Activated T-helper 17 cell treated with anti-CD3 and anti-CD28 coated beads, Interleukin-2, amount 50 U/mL, for 72 hours (primary cell): ENCODE data around the gene ADGRL3. TPM values are rescaled to one million over a fixed set of nuclear protein-coding genes. Genes with fewer than 3 reads are reported as not detected.

Experiments
- ATAC-seq: fragments of 150-1000 bp; cut with Tn5 transposase; replicated peaks from 2 replicates; pipeline ENCODE4 v1.10.0; 2021; ENCODE audit warnings: mild to moderate bottlenecking, moderate library complexity
- H3K27ac Mint-ChIP-seq: one replicate; pipeline ENCODE4 v1.8.0; 2022; ENCODE audit warnings: mixed read lengths
- H3K27me3 Mint-ChIP-seq: one replicate; pipeline ENCODE4 v1.8.0; 2022; ENCODE audit warnings: mixed read lengths
- H3K36me3 Mint-ChIP-seq: one replicate; pipeline ENCODE4 v1.8.0; 2022; ENCODE audit warnings: low read depth, mild to moderate bottlenecking, mixed read lengths
- H3K4me1 Mint-ChIP-seq: one replicate; pipeline ENCODE4 v1.8.0; 2022; ENCODE audit warnings: mixed read lengths
- H3K4me3 Mint-ChIP-seq: one replicate; pipeline ENCODE4 v1.8.0; 2022; ENCODE audit warnings: mild to moderate bottlenecking, mixed read lengths
- H3K9me3 Mint-ChIP-seq: one replicate; pipeline ENCODE4 v1.8.0; 2022; ENCODE audit warnings: mixed read lengths
- total RNA-seq, 2 donors: library from RNA; stranded (reverse); gene quantifications; one replicate each; pipeline ENCODE4 v1.2.3, GENCODE V29; 2022

ADGRL3 gene
- total RNA-seq, 2 donors from 2014 or later = not detected

- Mint-ChIP-seq H3K36me3 (no peaks in the 10 kb centered on the region), H3K4me1 (no peaks in the 10 kb centered on the region), H3K4me3 (no peak overlapping the region)
These were observed 23.3 kb downstream of the ADGRL3 start for GRCh38 chr4:61223385-61223784.

GRCh38 chr4:61224573-61224972 lies 24.4 kb downstream of the ADGRL3 start:
- no peaks in the 10 kb centered on the region for H3K36me3 Mint-ChIP-seq
- H3K27ac Mint-ChIP-seq = no peak overlapping the region
- no peak for ATAC-seq
- H3K4me3 Mint-ChIP-seq = no peak overlapping the region
- peaks cover 11% of the 10 kb centered on the region for H3K9me3 Mint-ChIP-seq
- no peaks in the 10 kb centered on the region for H3K4me1 Mint-ChIP-seq
- H3K27me3 Mint-ChIP-seq = no peaks in the 10 kb centered on the region

More at GRCh38 chr4:61223385-61223784, 23.3 kb downstream of the ADGRL3 start:
- peaks cover 11% of the 10 kb centered on the region for H3K9me3 Mint-ChIP-seq
- no peak overlapping the region for H3K27ac Mint-ChIP-seq
- H3K27me3 Mint-ChIP-seq = no peaks in the 10 kb centered on the region
- ATAC-seq = no peak

GRCh38 chr4:61225656-61226055 lies 25.5 kb downstream of the ADGRL3 start:
- Mint-ChIP-seq H3K36me3 (no peaks in the 10 kb centered on the region), H3K9me3 (peaks cover 11% of the 10 kb centered on the region), H3K4me1 (no peaks in the 10 kb centered on the region), H3K4me3 (no peak overlapping the region), H3K27me3 (no peaks in the 10 kb centered on the region), H3K27ac (no peak overlapping the region)
- ATAC-seq = no peak

GRCh38 chr4:61231421-61231820 lies 31.3 kb downstream of the ADGRL3 start:
- peaks cover 22% of the 10 kb centered on the region for H3K9me3 Mint-ChIP-seq
- H3K4me1 Mint-ChIP-seq = no peaks in the 10 kb centered on the region
- no peaks in the 10 kb centered on the region for H3K36me3 Mint-ChIP-seq
- H3K27ac Mint-ChIP-seq = no peak overlapping the region
- no peaks in the 10 kb centered on the region for H3K27me3 Mint-ChIP-seq
- H3K4me3 Mint-ChIP-seq = no peak overlapping the region
- no peak for ATAC-seq

- no peak for ATAC-seq
- Mint-ChIP-seq H3K4me3 (no peak overlapping the region), H3K9me3 (peaks cover 11% of the 10 kb centered on the region), H3K36me3 (no peaks in the 10 kb centered on the region), H3K27me3 (no peaks in the 10 kb centered on the region), H3K4me1 (no peaks in the 10 kb centered on the region), H3K27ac (no peak overlapping the region)
These were observed 39.1 kb downstream of the ADGRL3 start for GRCh38 chr4:61239250-61239649.

GRCh38 chr4:61243962-61244361 lies 43.8 kb downstream of the ADGRL3 start:
- no peaks in the 10 kb centered on the region for H3K4me1 Mint-ChIP-seq
- no peaks in the 10 kb centered on the region for H3K27me3 Mint-ChIP-seq
- H3K36me3 Mint-ChIP-seq = no peaks in the 10 kb centered on the region
- no peak overlapping the region for H3K27ac Mint-ChIP-seq
- peaks cover 9% of the 10 kb centered on the region for H3K9me3 Mint-ChIP-seq
- no peak overlapping the region for H3K4me3 Mint-ChIP-seq
- ATAC-seq = no peak

- Mint-ChIP-seq H3K9me3 (peaks cover 9% of the 10 kb centered on the region), H3K36me3 (no peaks in the 10 kb centered on the region), H3K4me3 (no peak overlapping the region), H3K27ac (no peak overlapping the region), H3K4me1 (no peaks in the 10 kb centered on the region), H3K27me3 (no peaks in the 10 kb centered on the region)
- no peak for ATAC-seq
These were observed 45.1 kb downstream of the ADGRL3 start for GRCh38 chr4:61245069-61245714.

- Mint-ChIP-seq H3K36me3 (no peaks in the 10 kb centered on the region), H3K27me3 (no peaks in the 10 kb centered on the region), H3K4me1 (no peaks in the 10 kb centered on the region), H3K27ac (no peak overlapping the region), H3K9me3 (peaks cover 9% of the 10 kb centered on the region), H3K4me3 (no peak overlapping the region)
- no peak for ATAC-seq
These were observed 45.9 kb downstream of the ADGRL3 start for GRCh38 chr4:61246034-61246433.

GRCh38 chr4:61248705-61249104 lies 48.6 kb downstream of the ADGRL3 start:
- Mint-ChIP-seq H3K9me3 (peaks cover 9% of the 10 kb centered on the region), H3K4me3 (no peak overlapping the region), H3K27me3 (no peaks in the 10 kb centered on the region), H3K4me1 (no peaks in the 10 kb centered on the region), H3K36me3 (no peaks in the 10 kb centered on the region), H3K27ac (no peak overlapping the region)
- no peak for ATAC-seq

- Mint-ChIP-seq H3K27ac (no peak overlapping the region), H3K4me3 (no peak overlapping the region), H3K27me3 (no peaks in the 10 kb centered on the region), H3K36me3 (no peaks in the 10 kb centered on the region), H3K9me3 (peaks cover 5% of the 10 kb centered on the region), H3K4me1 (no peaks in the 10 kb centered on the region)
- ATAC-seq = no peak
These were observed 51.0 kb downstream of the ADGRL3 start for GRCh38 chr4:61251129-61251528.

- H3K4me1 Mint-ChIP-seq = no peaks in the 10 kb centered on the region
- no peak for ATAC-seq
- no peaks in the 10 kb centered on the region for H3K36me3 Mint-ChIP-seq
- no peak overlapping the region for H3K27ac Mint-ChIP-seq
- peaks cover 9% of the 10 kb centered on the region for H3K9me3 Mint-ChIP-seq
- no peak overlapping the region for H3K4me3 Mint-ChIP-seq
- H3K27me3 Mint-ChIP-seq = no peaks in the 10 kb centered on the region
These were observed 54.3 kb downstream of the ADGRL3 start for GRCh38 chr4:61254406-61254805.

- Mint-ChIP-seq H3K4me1 (no peaks in the 10 kb centered on the region), H3K27ac (no peak overlapping the region), H3K9me3 (peaks cover 12% of the 10 kb centered on the region), H3K27me3 (no peaks in the 10 kb centered on the region), H3K4me3 (no peak overlapping the region), H3K36me3 (no peaks in the 10 kb centered on the region)
- ATAC-seq = no peak
These were observed 73.1 kb downstream of the ADGRL3 start for GRCh38 chr4:61273233-61273632.

GRCh38 chr4:61274286-61274685 lies 74.2 kb downstream of the ADGRL3 start:
- Mint-ChIP-seq H3K4me3 (no peak overlapping the region), H3K4me1 (no peaks in the 10 kb centered on the region)
- no peak for ATAC-seq

GRCh38 chr4:61275241-61275640 lies 75.1 kb downstream of the ADGRL3 start:
- ATAC-seq = no peak
- H3K27ac Mint-ChIP-seq = no peak overlapping the region
- no peak overlapping the region for H3K4me3 Mint-ChIP-seq
- H3K4me1 Mint-ChIP-seq = no peaks in the 10 kb centered on the region
- H3K9me3 Mint-ChIP-seq = peaks cover 19% of the 10 kb centered on the region
- H3K36me3 Mint-ChIP-seq = no peaks in the 10 kb centered on the region
- H3K27me3 Mint-ChIP-seq = no peaks in the 10 kb centered on the region

More at GRCh38 chr4:61274286-61274685, 74.2 kb downstream of the ADGRL3 start:
- Mint-ChIP-seq H3K36me3 (no peaks in the 10 kb centered on the region), H3K27ac (no peak overlapping the region), H3K9me3 (peaks cover 15% of the 10 kb centered on the region), H3K27me3 (no peaks in the 10 kb centered on the region)

- Mint-ChIP-seq H3K27me3 (no peaks in the 10 kb centered on the region), H3K4me3 (no peak overlapping the region), H3K4me1 (no peaks in the 10 kb centered on the region), H3K36me3 (no peaks in the 10 kb centered on the region), H3K27ac (no peak overlapping the region), H3K9me3 (peaks cover 19% of the 10 kb centered on the region)
- ATAC-seq = no peak
These were observed 75.9 kb downstream of the ADGRL3 start for GRCh38 chr4:61276029-61276428.
